GM12878 (cell line): ENCODE results near the gene GALNT16. TPM values are rescaled to one million over a fixed set of nuclear protein-coding genes. Genes with fewer than 3 reads are reported as not detected.

Experiments used
- ATAC-seq: fragments of 200-7000 bp; cut with Tn5 transposase; 3 replicates; pipeline ENCODE4 v1.9.1; 2020; ENCODE audit warnings: mild to moderate bottlenecking, moderate library complexity
- BruUV-seq: library from RNA; stranded (reverse); fragments of 400-500 nt; replicated peaks from 2 replicates; lab custom pipeline; 2021; lab: Mats Ljungman, UMichigan
- CTCF ChIA-PET: fragments of 300-600 bp; sonication (Branson Sonifier 250); formaldehyde crosslinking; extraction: SDS; loops from one replicate; lab custom pipeline; 2021; ENCODE audit warnings: inconsistent platforms; lab: Yijun Ruan, JAX
- POLR2A ChIA-PET: fragments of 350-600 bp; formaldehyde crosslinking; extraction: SDS; loops from one replicate; lab custom pipeline; 2021; ENCODE audit warnings: inconsistent platforms; lab: Charles Lee
- RAD21 ChIA-PET: fragments of 300-600 bp; sonication (Branson Sonifier 250); formaldehyde crosslinking; loops from one replicate; lab custom pipeline; 2023; ENCODE audit warnings: antibody characterized with exemption; ENCODE audit not compliant: unreplicated experiment; lab: Charles Lee
- SMC1A ChIA-PET: fragments of 300-600 bp; sonication (Branson Sonifier 250); formaldehyde crosslinking; loops from one replicate; lab custom pipeline; 2023; ENCODE audit not compliant: unreplicated experiment, uncharacterized antibody; lab: Charles Lee
- DNase-seq: peaks from one replicate; pipeline ENCODE4 v3.0.0-alpha.2; 2011; ENCODE audit warnings: low read depth, low spot score
- FAIRE-seq: peaks from 3 replicates; lab custom pipeline; 2011; peaks lifted over from hg19 to GRCh38; lab: Jason Lieb, UNC
- H2AFZ ChIP-seq: 2 replicates; pipeline ENCODE4 v1.6.0; 2011; ENCODE audit warnings: low read depth, low read length, control low read depth; ENCODE audit not compliant: control insufficient read depth
- H3K27ac ChIP-seq: 2 replicates; pipeline ENCODE4 v1.5.1; 2011; ENCODE audit warnings: control low read depth; ENCODE audit not compliant: control insufficient read depth, insufficient read depth
- H3K27me3 ChIP-seq, 2 experiments: replicated peaks in 1 of 2; 2 replicates each; pipeline versions ENCODE4 v1.6.0 to v1.6.1; 2011; ENCODE audit warnings: low read length in 1 of 2; ENCODE audit not compliant: control insufficient read depth in 2 of 2, insufficient read depth in 2 of 2
- H3K36me3 ChIP-seq, 2 experiments: 2 replicates each; pipeline ENCODE4 v1.5.1; 2011; ENCODE audit warnings: low read length in 1 of 2; ENCODE audit not compliant: control insufficient read depth in 2 of 2, insufficient read depth in 2 of 2
- H3K4me1 ChIP-seq: 2 replicates; pipeline ENCODE4 v1.6.1; 2011; ENCODE audit warnings: mild to moderate bottlenecking, low read length, moderate library complexity, mixed read lengths; ENCODE audit not compliant: control insufficient read depth, insufficient read depth
- H3K4me2 ChIP-seq: 2 replicates; pipeline ENCODE4 v1.6.0; 2011; ENCODE audit warnings: control low read depth; ENCODE audit not compliant: control insufficient read depth, insufficient read depth
- H3K4me3 ChIP-seq: fragments of 200-600 bp; sonication (generic); 2 replicates; pipeline ENCODE4 v1.5.1; 2016
- H3K79me2 ChIP-seq: 2 replicates; pipeline ENCODE4 v1.6.0; 2011; ENCODE audit warnings: low read length; ENCODE audit not compliant: control insufficient read depth, insufficient read depth
- H3K9ac ChIP-seq: 2 replicates; pipeline ENCODE4 v1.8.0; 2011; ENCODE audit warnings: low read length, control low read depth, mixed read lengths; ENCODE audit not compliant: control insufficient read depth, insufficient read depth
- H3K9me3 ChIP-seq: replicated peaks from 3 replicates; pipeline ENCODE4 v1.5.1; 2011; ENCODE audit warnings: mild to moderate bottlenecking, low read length; ENCODE audit not compliant: control insufficient read depth, insufficient read depth
- H4K20me1 ChIP-seq: 2 replicates; pipeline ENCODE4 v1.6.0; 2011; ENCODE audit not compliant: control insufficient read depth, insufficient read depth
- BCL11A ChIP-seq: IDR thresholded peaks from 2 replicates; pipeline ENCODE4 v1.6.1; 2011; ENCODE audit warnings: low read depth, low read length
- CUX1 ChIP-seq: IDR thresholded peaks from 2 replicates; pipeline ENCODE4 v1.6.1; 2012; ENCODE audit warnings: improper control_type of control experiment, low read depth, low read length; ENCODE audit not compliant: insufficient replicate concordance
- ETV6 ChIP-seq, 2 experiments: fragments of 450-650 bp in 1 of 2; IDR thresholded peaks in 1 of 2; conservative IDR thresholded peaks in 1 of 2; 2 replicates each; pipeline ENCODE4 v1.6.1; 2014; ENCODE audit warnings: antibody characterized with exemption in 1 of 2, borderline replicate concordance in 1 of 2, low read depth in 1 of 2, mild to moderate bottlenecking in 1 of 2, moderate library complexity in 1 of 2
- IKZF2 ChIP-seq, 2 experiments: fragments of 450-650 bp; IDR thresholded peaks; 2 replicates each; pipeline ENCODE4 v1.6.1; 2017; ENCODE audit warnings: mild to moderate bottlenecking in 2 of 2, moderate library complexity in 2 of 2
- JUNB ChIP-seq: IDR thresholded peaks from 2 replicates; pipeline ENCODE4 v1.6.1; 2016; ENCODE audit warnings: antibody characterized with exemption, mild to moderate bottlenecking
- TBL1XR1 ChIP-seq: IDR thresholded peaks from 2 replicates; pipeline ENCODE4 v1.6.1; 2012; ENCODE audit warnings: low read depth, low read length, improper control_type of control experiment
- WGBS: methylation state at CpG from one replicate; pipeline ENCODE4 v1.1.6; 2016; ENCODE audit warnings: low lambda C conversion rate; ENCODE audit not compliant: insufficient replicate concordance, insufficient coverage; ENCODE audit errors: missing lambda C conversion rate; 5-methylcytosine and 5-hydroxymethylcytosine counted together
- in situ Hi-C: fragments of 300-500 bp; cut with MboI; formaldehyde crosslinking; loops from 9 replicates; pipeline ENCODE4 v1.14.3; 2018; ENCODE audit warnings: mixed read lengths
- intact Hi-C: fragments of 100-400 bp; cut with micrococcal nuclease; formaldehyde crosslinking; loops from one replicate; pipeline ENCODE4 v1.14.2; 2022; ENCODE audit not compliant: unreplicated experiment
- polyA plus RNA-seq, 11 experiments: library from polyadenylated mRNA; depleted of rRNA in 4 of 11; unstranded in 6 of 11; stranded (reverse) in 5 of 11; fragments of >200 nt; fragmentation: Nextera tagmentation in 4 of 11; fragmentation: Illumina TruSeq in 1 of 11; extraction: Ambion mirVana in 4 of 11; extraction: Trizol in 1 of 11; gene quantifications; 1 replicate in 1 of 11; 2 replicates in 10 of 11; pipeline versions ENCODE4 v1.2.1 to v1.2.3, GENCODE V29; 2011 to 2016; ENCODE audit warnings: inconsistent platforms in 2 of 11, missing spikeins in 2 of 11, low read depth in 1 of 11
- total RNA-seq, 4 experiments: library from RNA; depleted of rRNA in 3 of 4; stranded (reverse); fragments of >200 nt in 3 of 4; fragmentation: Illumina TruSeq in 1 of 4; extraction: Trizol in 1 of 4; gene quantifications; 2 replicates each; pipeline versions ENCODE4 v1.2.1 to v1.2.3, GENCODE V29; 2013 to 2021

Gene GALNT16
- total and polyA plus RNA-seq, 10 of the 15 experiments (the other 5 are each of a cell fraction or from before 2014, with no cell fraction given): under 0.01 to 0.08 (median 0.03) TPM; not detected in 3

GRCh38 chr14:69261761-69262331 lies 1.9 kb downstream of the GALNT16 start:
- no peaks in the 10 kb centered on the region for H4K20me1 ChIP-seq
- H3K27me3 ChIP-seq: peaks cover 23 to 27% of the 10 kb centered on the region in 2 experiments
- DNase-seq: no peak
- intact Hi-C loops: loop anchor here (2.0 kb wide), 1 partner anchor 199 kb away; no protein-coding TSS in a partner anchor
- CTCF ChIA-PET: interaction anchor here (0.6 to 4.2 kb wide), 14 partner anchors 11 to 313 kb away, joined by 3 to 33 read pairs (median 3); partner anchors contain the start of gene CCDC177
- H3K36me3 ChIP-seq: no peaks in the 10 kb centered on the region
- peak; percentile 26 for ATAC-seq
- H3K79me2 ChIP-seq: no peaks in the 10 kb centered on the region
- SMC1A ChIA-PET: interaction anchor here (1.0 to 1.5 kb wide), 5 partner anchors 42 to 202 kb away, joined by 3 to 16 read pairs (median 4); no protein-coding TSS in a partner anchor
- in situ Hi-C loops: no loop called here
- no peaks in the 10 kb centered on the region for H3K9me3 ChIP-seq
- TF ChIP-seq JUNB (no peak), TBL1XR1 (no peak), CUX1 (no peak), BCL11A (no peak), IKZF2 (IDR thresholded peaks at IDR 0.05) (no peak), ETV6 (conservative IDR thresholded peaks at IDR 0.05 in 1 of 2, IDR thresholded peaks at IDR 0.05 in 1 of 2; ENCODE audit: borderline replicate concordance in 1 of 2, low read depth in 1 of 2) (no peak)
- TF ChIP-seq, all 136 proteins: peak for 0
- no peak overlapping the region for H3K27ac ChIP-seq
- H3K4me2 ChIP-seq: no peak overlapping the region
- H3K9ac ChIP-seq: no peak overlapping the region
- H2AFZ ChIP-seq: no peak overlapping the region
- H3K4me1 ChIP-seq: peaks cover 4% of the 10 kb centered on the region
- POLR2A ChIA-PET: no interaction called here
- WGBS: 10% methylated on average over 5 of the region's 5 CpGs
- no peak for FAIRE-seq
- no peak overlapping the region for H3K4me3 ChIP-seq
- RAD21 ChIA-PET: interaction anchor here (0.6 to 3.6 kb wide), 9 partner anchors 9 to 228 kb away, joined by 3 to 34 read pairs (median 3); no protein-coding TSS in a partner anchor
- no TSS peak for BruUV-seq
